ENCODE measurements around the gene MAP1B. TPM values are rescaled to one million over a fixed set of nuclear protein-coding genes. Genes with fewer than 3 reads are reported as not detected.

Gene MAP1B
- total RNA-seq, 1 experiment from 2014 or later, result 34.6 TPM

GRCh38 chr5:72185496-72186329, 78.4 kb downstream of the MAP1B start:
- H3K36me3 Mint-ChIP-seq (ENCODE audit: insufficient read depth, unreplicated experiment), result peaks cover 4% of the 10 kb centered on the region
- no peaks in the 10 kb centered on the region for H3K9me3 Mint-ChIP-seq (ENCODE audit: low read depth, unreplicated experiment)
- H3K27me3 Mint-ChIP-seq (ENCODE audit: unreplicated experiment), result no peaks in the 10 kb centered on the region
- CTCF ChIA-PET, result no interaction called here
- BruUV-seq (replicated peaks), result no TSS peak
- H3K27ac Mint-ChIP-seq (ENCODE audit: unreplicated experiment), result no peak overlapping the region
- H3K4me3 Mint-ChIP-seq (ENCODE audit: low read depth, unreplicated experiment), result no peak overlapping the region
- no peak for TF ChIP-seq CTCF (IDR thresholded peaks at IDR 0.05; ENCODE audit: unreplicated experiment)
- peaks cover under 1% of the 10 kb centered on the region for H3K4me1 Mint-ChIP-seq (ENCODE audit: low read depth, unreplicated experiment)
- intact Hi-C loops (cut with micrococcal nuclease; ENCODE audit: unreplicated experiment), result no loop called here
- no peak for DNase-seq

- Mint-ChIP-seq H3K36me3 (ENCODE audit: insufficient read depth, unreplicated experiment) (peaks cover 4% of the 10 kb centered on the region), H3K27me3 (ENCODE audit: unreplicated experiment) (no peaks in the 10 kb centered on the region), H3K4me3 (ENCODE audit: low read depth, unreplicated experiment) (no peak overlapping the region), H3K27ac (ENCODE audit: unreplicated experiment) (no peak overlapping the region), H3K9me3 (ENCODE audit: low read depth, unreplicated experiment) (no peaks in the 10 kb centered on the region), H3K4me1 (ENCODE audit: low read depth, unreplicated experiment) (no peaks in the 10 kb centered on the region)
- intact Hi-C loops (cut with micrococcal nuclease; ENCODE audit: unreplicated experiment), result no loop called here
- CTCF ChIA-PET, result no interaction called here
- BruUV-seq (replicated peaks), result no TSS peak
- DNase-seq, result no peak
- no peak for TF ChIP-seq CTCF (IDR thresholded peaks at IDR 0.05; ENCODE audit: unreplicated experiment)
These were observed 80.3 kb downstream of the MAP1B start for GRCh38 chr5:72187388-72188075.

GRCh38 chr5:72188166-72188565, 80.9 kb downstream of the MAP1B start:
- CTCF ChIA-PET, result no interaction called here
- H3K27ac Mint-ChIP-seq (ENCODE audit: unreplicated experiment), result no peak overlapping the region
- no peaks in the 10 kb centered on the region for H3K4me1 Mint-ChIP-seq (ENCODE audit: low read depth, unreplicated experiment)
- no peaks in the 10 kb centered on the region for H3K27me3 Mint-ChIP-seq (ENCODE audit: unreplicated experiment)
- H3K4me3 Mint-ChIP-seq (ENCODE audit: low read depth, unreplicated experiment), result no peak overlapping the region
- intact Hi-C loops (cut with micrococcal nuclease; ENCODE audit: unreplicated experiment), result no loop called here
- no peak for TF ChIP-seq CTCF (IDR thresholded peaks at IDR 0.05; ENCODE audit: unreplicated experiment)
- no peaks in the 10 kb centered on the region for H3K9me3 Mint-ChIP-seq (ENCODE audit: low read depth, unreplicated experiment)
- no peak for DNase-seq
- peaks cover 4% of the 10 kb centered on the region for H3K36me3 Mint-ChIP-seq (ENCODE audit: insufficient read depth, unreplicated experiment)
- no TSS peak for BruUV-seq (replicated peaks)

- intact Hi-C loops (cut with micrococcal nuclease; ENCODE audit: unreplicated experiment), result no loop called here
- Mint-ChIP-seq H3K27ac (ENCODE audit: unreplicated experiment) (no peak overlapping the region), H3K9me3 (ENCODE audit: low read depth, unreplicated experiment) (no peaks in the 10 kb centered on the region), H3K36me3 (ENCODE audit: insufficient read depth, unreplicated experiment) (peaks cover 4% of the 10 kb centered on the region), H3K27me3 (ENCODE audit: unreplicated experiment) (no peaks in the 10 kb centered on the region), H3K4me3 (ENCODE audit: low read depth, unreplicated experiment) (no peak overlapping the region), H3K4me1 (ENCODE audit: low read depth, unreplicated experiment) (no peaks in the 10 kb centered on the region)
- TF ChIP-seq CTCF (IDR thresholded peaks at IDR 0.05; ENCODE audit: unreplicated experiment), result no peak
- DNase-seq, result no peak
- CTCF ChIA-PET, result no interaction called here
- no TSS peak for BruUV-seq (replicated peaks)
These were observed 81.9 kb downstream of the MAP1B start for GRCh38 chr5:72189146-72189545.

Data from Calu3 (cell line).